ENCODE measurements around the gene FHDC1. TPM values are rescaled to one million over a fixed set of nuclear protein-coding genes. Genes with fewer than 3 reads are reported as not detected.

Gene FHDC1
- polyA plus RNA-seq, 4 donors, result 3.7 to 12.7 (median 10.0) TPM

DNA sequence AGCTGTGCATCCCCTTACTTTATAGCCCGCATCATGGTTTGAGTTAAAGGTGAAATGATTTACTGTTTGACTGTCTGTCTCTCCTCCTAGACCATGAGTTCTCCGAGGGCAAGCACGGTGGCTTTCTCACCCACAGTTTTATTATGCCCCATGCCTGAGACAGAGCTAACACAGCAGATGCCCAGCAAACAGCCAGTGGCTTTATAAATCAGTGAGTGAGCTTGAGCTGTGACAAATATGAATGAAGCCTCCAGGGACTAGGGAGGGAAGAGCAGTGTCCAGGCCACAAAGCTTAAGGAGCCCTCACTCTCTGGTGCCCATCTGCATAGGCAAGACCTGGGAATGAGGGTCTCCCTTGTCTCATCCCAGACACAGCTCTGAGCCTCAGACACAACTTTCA is 57.9 kb downstream of the FHDC1 start:
- Histone ChIP-seq H3K36me3 (ENCODE audit: control insufficient read depth in 3 of 3, insufficient read depth in 2 of 3, low read depth in 1 of 3, low read length in 3 of 3) (no peaks in the 10 kb centered on the region), H3K27ac (ENCODE audit: low read depth in 1 of 3, low read length in 2 of 3) (no peak overlapping the region), H3K27me3 (ENCODE audit: control insufficient read depth in 3 of 3, insufficient read depth in 3 of 3, low read length in 3 of 3) (no peaks in the 10 kb centered on the region), H3K4me1 (ENCODE audit: control insufficient read depth in 3 of 3, insufficient read depth in 2 of 3, low read depth in 1 of 3, low read length in 2 of 3) (peaks cover 0 to 10% (median 2%) of the 10 kb centered on the region in 3 donors), H3K9me3 (ENCODE audit: control insufficient read depth in 2 of 2, insufficient read depth in 1 of 2, low read depth in 1 of 2, low read length in 1 of 2) (peaks cover 0 to 2% of the 10 kb centered on the region in 2 donors), H3K4me3 (ENCODE audit: low read depth in 1 of 3, low read length in 3 of 3) (no peak overlapping the region)
- 90 to 99% (median 96%) methylated on average over 3 of the region's 3 CpGs for WGBS, 3 donors
- FAIRE-seq (no peak), DNase-seq (no peak)

GRCh38 chr4:152996111-152996571 is 60.0 kb downstream of the FHDC1 start:
- WGBS, 3 donors, result 14 to 32% (median 17%) methylated on average over 8 of the region's 8 CpGs
- no peaks in the 10 kb centered on the region for H3K27me3 ChIP-seq (ENCODE audit: control insufficient read depth in 3 of 3, insufficient read depth in 3 of 3, low read length in 3 of 3)
- no peaks in the 10 kb centered on the region for H3K36me3 ChIP-seq (ENCODE audit: control insufficient read depth in 3 of 3, insufficient read depth in 2 of 3, low read depth in 1 of 3, low read length in 3 of 3)
- peaks cover 0 to 9% of the 10 kb centered on the region in 2 donors for H3K9me3 ChIP-seq (ENCODE audit: control insufficient read depth in 2 of 2, insufficient read depth in 1 of 2, low read depth in 1 of 2, low read length in 1 of 2)
- H3K4me1 ChIP-seq (ENCODE audit: control insufficient read depth in 3 of 3, insufficient read depth in 2 of 3, low read depth in 1 of 3, low read length in 2 of 3), result peaks cover 0 to 21% (median 2%) of the 10 kb centered on the region in 3 donors
- no peak overlapping the region for H3K27ac ChIP-seq (ENCODE audit: low read depth in 1 of 3, low read length in 2 of 3)
- DNase-seq (no peak), FAIRE-seq (no peak)
- no peak overlapping the region for H3K4me3 ChIP-seq (ENCODE audit: low read depth in 1 of 3, low read length in 3 of 3)

GRCh38 chr4:152996672-152997071 is 60.5 kb downstream of the FHDC1 start:
- Histone ChIP-seq H3K4me3 (ENCODE audit: low read depth in 1 of 3, low read length in 3 of 3) (no peak overlapping the region), H3K36me3 (ENCODE audit: control insufficient read depth in 3 of 3, insufficient read depth in 2 of 3, low read depth in 1 of 3, low read length in 3 of 3) (no peaks in the 10 kb centered on the region), H3K27ac (ENCODE audit: low read depth in 1 of 3, low read length in 2 of 3) (no peak overlapping the region), H3K9me3 (ENCODE audit: control insufficient read depth in 2 of 2, insufficient read depth in 1 of 2, low read depth in 1 of 2, low read length in 1 of 2) (peaks cover 0 to 9% of the 10 kb centered on the region in 2 donors), H3K27me3 (ENCODE audit: control insufficient read depth in 3 of 3, insufficient read depth in 3 of 3, low read length in 3 of 3) (no peaks in the 10 kb centered on the region), H3K4me1 (ENCODE audit: control insufficient read depth in 3 of 3, insufficient read depth in 2 of 3, low read depth in 1 of 3, low read length in 2 of 3) (peaks cover 0 to 21% (median 2%) of the 10 kb centered on the region in 3 donors)
- no peak for FAIRE-seq
- WGBS, 3 donors, result 76 to 90% (median 87%) methylated on average over 6 of the region's 6 CpGs
- no peak for DNase-seq

DNA sequence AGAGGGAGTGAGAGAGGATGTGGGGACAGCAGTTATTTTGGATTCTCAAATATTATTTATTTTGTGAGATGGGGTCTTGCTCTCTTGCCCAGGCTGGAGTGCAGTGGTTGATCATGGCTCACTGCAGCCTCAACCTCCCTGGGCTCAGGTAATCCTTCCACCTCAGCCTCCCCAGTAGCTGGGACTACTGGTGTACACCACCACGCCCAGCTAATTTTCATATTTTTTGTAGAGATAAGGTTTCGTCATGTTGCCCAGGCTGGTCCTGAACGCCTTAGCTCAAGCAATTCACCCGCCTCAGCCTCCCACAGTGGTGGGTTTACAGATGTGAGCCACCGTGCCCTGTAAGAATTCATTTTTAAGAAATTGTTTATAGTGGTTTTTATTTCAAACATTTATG is 61.2 kb downstream of the FHDC1 start:
- DNase-seq (no peak), FAIRE-seq (no peak)
- Histone ChIP-seq H3K4me1 (ENCODE audit: control insufficient read depth in 3 of 3, insufficient read depth in 2 of 3, low read depth in 1 of 3, low read length in 2 of 3) (peaks cover 0 to 18% (median 2%) of the 10 kb centered on the region in 3 donors), H3K27ac (ENCODE audit: low read depth in 1 of 3, low read length in 2 of 3) (no peak overlapping the region), H3K9me3 (ENCODE audit: control insufficient read depth in 2 of 2, insufficient read depth in 1 of 2, low read depth in 1 of 2, low read length in 1 of 2) (peaks cover 0 to 9% of the 10 kb centered on the region in 2 donors), H3K36me3 (ENCODE audit: control insufficient read depth in 3 of 3, insufficient read depth in 2 of 3, low read depth in 1 of 3, low read length in 3 of 3) (no peaks in the 10 kb centered on the region), H3K27me3 (ENCODE audit: control insufficient read depth in 3 of 3, insufficient read depth in 3 of 3, low read length in 3 of 3) (no peaks in the 10 kb centered on the region), H3K4me3 (ENCODE audit: low read depth in 1 of 3, low read length in 3 of 3) (no peak overlapping the region)
- 74 to 83% (median 77%) methylated on average over 5 of the region's 5 CpGs for WGBS, 3 donors

GRCh38 chr4:152997771-152998487 is 61.8 kb downstream of the FHDC1 start:
- DNase-seq (peak in 1 of 2 donors; percentile 21), FAIRE-seq (no peak)
- peaks cover 0 to 9% of the 10 kb centered on the region in 2 donors for H3K9me3 ChIP-seq (ENCODE audit: control insufficient read depth in 2 of 2, insufficient read depth in 1 of 2, low read depth in 1 of 2, low read length in 1 of 2)
- no peak overlapping the region for H3K27ac ChIP-seq (ENCODE audit: low read depth in 1 of 3, low read length in 2 of 3)
- no peaks in the 10 kb centered on the region for H3K27me3 ChIP-seq (ENCODE audit: control insufficient read depth in 3 of 3, insufficient read depth in 3 of 3, low read length in 3 of 3)
- H3K4me1 ChIP-seq (ENCODE audit: control insufficient read depth in 3 of 3, insufficient read depth in 2 of 3, low read depth in 1 of 3, low read length in 2 of 3), result peaks cover 0 to 14% (median 2%) of the 10 kb centered on the region in 3 donors
- H3K4me3 ChIP-seq (ENCODE audit: low read depth in 1 of 3, low read length in 3 of 3), result no peak overlapping the region
- 81 to 91% (median 82%) methylated on average over 17 of the region's 17 CpGs for WGBS, 3 donors
- H3K36me3 ChIP-seq (ENCODE audit: control insufficient read depth in 3 of 3, insufficient read depth in 2 of 3, low read depth in 1 of 3, low read length in 3 of 3), result no peaks in the 10 kb centered on the region

DNA sequence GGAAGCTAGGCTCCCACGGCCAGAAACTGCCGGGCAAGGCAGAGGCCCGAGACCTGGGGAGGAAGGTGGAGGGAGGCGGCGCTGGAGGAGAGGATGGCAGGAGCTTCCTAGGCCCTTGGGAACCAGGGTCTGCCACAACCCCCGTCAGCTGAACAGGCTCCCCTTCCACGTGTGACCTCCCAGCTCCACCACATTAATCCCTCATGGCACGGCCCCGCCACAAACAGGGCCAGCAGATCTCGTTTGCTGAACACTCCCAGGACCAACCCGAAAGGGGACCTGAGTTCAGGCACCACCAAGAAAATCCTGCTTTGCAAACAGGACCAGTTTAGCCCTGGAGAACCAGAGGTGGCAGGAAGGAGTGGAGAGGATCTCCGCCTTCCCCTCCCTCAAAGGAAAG is 62.7 kb downstream of the FHDC1 start:
- H3K9me3 ChIP-seq (ENCODE audit: control insufficient read depth in 2 of 2, insufficient read depth in 1 of 2, low read depth in 1 of 2, low read length in 1 of 2), result peaks cover 0 to 9% of the 10 kb centered on the region in 2 donors
- WGBS, 3 donors, result 88 to 91% (median 90%) methylated on average over 12 of the region's 12 CpGs
- FAIRE-seq, result no peak
- no peaks in the 10 kb centered on the region for H3K36me3 ChIP-seq (ENCODE audit: control insufficient read depth in 3 of 3, insufficient read depth in 2 of 3, low read depth in 1 of 3, low read length in 3 of 3)
- H3K4me3 ChIP-seq (ENCODE audit: low read depth in 1 of 3, low read length in 3 of 3), result no peak overlapping the region
- H3K4me1 ChIP-seq (ENCODE audit: control insufficient read depth in 3 of 3, insufficient read depth in 2 of 3, low read depth in 1 of 3, low read length in 2 of 3), result peaks cover 0 to 14% (median 2%) of the 10 kb centered on the region in 3 donors
- no peak overlapping the region for H3K27ac ChIP-seq (ENCODE audit: low read depth in 1 of 3, low read length in 2 of 3)
- DNase-seq, result no peak
- no peaks in the 10 kb centered on the region for H3K27me3 ChIP-seq (ENCODE audit: control insufficient read depth in 3 of 3, insufficient read depth in 3 of 3, low read length in 3 of 3)

GRCh38 chr4:152999346-153000075 is 63.4 kb downstream of the FHDC1 start:
- H3K27ac ChIP-seq (ENCODE audit: low read depth in 1 of 3, low read length in 2 of 3), result peak overlapping the region in 2 of 3 donors; percentile 50 to 62
- DNase-seq (peak; percentile 87 to 94), FAIRE-seq (no peak)
- peaks cover 0 to 14% (median 2%) of the 10 kb centered on the region in 3 donors for H3K4me1 ChIP-seq (ENCODE audit: control insufficient read depth in 3 of 3, insufficient read depth in 2 of 3, low read depth in 1 of 3, low read length in 2 of 3)
- H3K36me3 ChIP-seq (ENCODE audit: control insufficient read depth in 3 of 3, insufficient read depth in 2 of 3, low read depth in 1 of 3, low read length in 3 of 3), result no peaks in the 10 kb centered on the region
- no peaks in the 10 kb centered on the region for H3K27me3 ChIP-seq (ENCODE audit: control insufficient read depth in 3 of 3, insufficient read depth in 3 of 3, low read length in 3 of 3)
- peaks cover 0 to 9% of the 10 kb centered on the region in 2 donors for H3K9me3 ChIP-seq (ENCODE audit: control insufficient read depth in 2 of 2, insufficient read depth in 1 of 2, low read depth in 1 of 2, low read length in 1 of 2)
- H3K4me3 ChIP-seq (ENCODE audit: low read depth in 1 of 3, low read length in 3 of 3), result no peak overlapping the region
- WGBS, 3 donors, result 44 to 74% (median 56%) methylated on average over 12 of the region's 12 CpGs

DNA sequence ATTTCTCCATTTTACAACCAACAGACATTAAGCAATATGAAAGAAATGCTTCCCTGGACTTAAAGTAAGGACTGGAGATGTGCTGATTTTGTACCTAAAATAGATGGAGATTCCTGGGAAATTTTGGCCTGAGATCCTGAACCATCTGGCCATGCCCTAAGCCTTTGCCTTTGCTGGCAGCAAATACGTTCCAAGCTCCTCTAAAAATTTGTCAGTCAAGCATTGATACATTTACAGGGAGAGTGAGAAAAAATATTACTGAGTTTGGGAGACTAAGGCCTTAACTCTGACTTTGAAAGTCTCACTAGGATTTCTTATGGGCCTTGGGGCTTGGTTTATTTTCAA is 63.9 kb downstream of the FHDC1 start:
- H3K4me3 ChIP-seq (ENCODE audit: low read depth in 1 of 3, low read length in 3 of 3), result no peak overlapping the region
- H3K27ac ChIP-seq (ENCODE audit: low read depth in 1 of 3, low read length in 2 of 3), result peak overlapping the region in 2 of 3 donors; percentile 24 to 55
- peaks cover 0 to 9% of the 10 kb centered on the region in 2 donors for H3K9me3 ChIP-seq (ENCODE audit: control insufficient read depth in 2 of 2, insufficient read depth in 1 of 2, low read depth in 1 of 2, low read length in 1 of 2)
- peaks cover 0 to 14% (median 2%) of the 10 kb centered on the region in 3 donors for H3K4me1 ChIP-seq (ENCODE audit: control insufficient read depth in 3 of 3, insufficient read depth in 2 of 3, low read depth in 1 of 3, low read length in 2 of 3)
- DNase-seq (no peak), FAIRE-seq (no peak)
- no peaks in the 10 kb centered on the region for H3K36me3 ChIP-seq (ENCODE audit: control insufficient read depth in 3 of 3, insufficient read depth in 2 of 3, low read depth in 1 of 3, low read length in 3 of 3)
- 33 to 61% (median 45%) methylated on average over 1 of the region's 1 CpG for WGBS, 3 donors
- no peaks in the 10 kb centered on the region for H3K27me3 ChIP-seq (ENCODE audit: control insufficient read depth in 3 of 3, insufficient read depth in 3 of 3, low read length in 3 of 3)
